ENCODE measurements around the gene DGKB. TPM values are rescaled to one million over a fixed set of nuclear protein-coding genes. Genes with fewer than 3 reads are reported as not detected.

DGKB gene
- total RNA-seq, 1 experiment from 2014 or later = not detected

GRCh38 chr7:14395860-14396259 lies 506.7 kb downstream of the DGKB start:
- ChIA-PET POLR2A (interaction anchor here (1.2 kb wide), 1 partner anchor 9 kb away, joined by 3 read pairs; no protein-coding TSS in a partner anchor), CTCF (interaction anchor here (0.6 kb wide), 1 partner anchor 747 kb away, joined by 4 read pairs; no protein-coding TSS in a partner anchor)
- Mint-ChIP-seq H3K4me3 (ENCODE audit: unreplicated experiment) (no peak overlapping the region), H3K27me3 (ENCODE audit: insufficient read depth, unreplicated experiment) (no peaks in the 10 kb centered on the region), H3K36me3 (ENCODE audit: insufficient read depth, unreplicated experiment) (no peaks in the 10 kb centered on the region), H3K4me1 (ENCODE audit: insufficient read depth, unreplicated experiment) (no peaks in the 10 kb centered on the region), H3K27ac (ENCODE audit: low read depth, unreplicated experiment) (no peak overlapping the region), H3K9me3 (ENCODE audit: unreplicated experiment) (no peaks in the 10 kb centered on the region)
- no TSS peak for BruUV-seq (replicated peaks)
- intact Hi-C loops (cut with micrococcal nuclease) = no loop called here
- no peak for DNase-seq (ENCODE audit: unreplicated experiment)
- TF ChIP-seq CTCF (IDR thresholded peaks at IDR 0.05; ENCODE audit: unreplicated experiment) = no peak

GRCh38 chr7:14394786-14395185 lies 507.8 kb downstream of the DGKB start:
- no peaks in the 10 kb centered on the region for H3K27me3 Mint-ChIP-seq (ENCODE audit: insufficient read depth, unreplicated experiment)
- BruUV-seq (replicated peaks) = no TSS peak
- ChIA-PET POLR2A (interaction anchor here (0.9 kb wide), 1 partner anchor 18 kb away, joined by 4 read pairs; no protein-coding TSS in a partner anchor), CTCF (no interaction called here)
- no peaks in the 10 kb centered on the region for H3K9me3 Mint-ChIP-seq (ENCODE audit: unreplicated experiment)
- H3K27ac Mint-ChIP-seq (ENCODE audit: low read depth, unreplicated experiment) = no peak overlapping the region
- intact Hi-C loops (cut with micrococcal nuclease) = no loop called here
- no peak for DNase-seq (ENCODE audit: unreplicated experiment)
- no peak for TF ChIP-seq CTCF (IDR thresholded peaks at IDR 0.05; ENCODE audit: unreplicated experiment)
- H3K4me1 Mint-ChIP-seq (ENCODE audit: insufficient read depth, unreplicated experiment) = no peaks in the 10 kb centered on the region
- H3K4me3 Mint-ChIP-seq (ENCODE audit: unreplicated experiment) = no peak overlapping the region
- no peaks in the 10 kb centered on the region for H3K36me3 Mint-ChIP-seq (ENCODE audit: insufficient read depth, unreplicated experiment)

- Mint-ChIP-seq H3K4me1 (ENCODE audit: insufficient read depth, unreplicated experiment) (peaks cover 7% of the 10 kb centered on the region), H3K27ac (ENCODE audit: low read depth, unreplicated experiment) (no peak overlapping the region), H3K36me3 (ENCODE audit: insufficient read depth, unreplicated experiment) (no peaks in the 10 kb centered on the region), H3K27me3 (ENCODE audit: insufficient read depth, unreplicated experiment) (no peaks in the 10 kb centered on the region), H3K9me3 (ENCODE audit: unreplicated experiment) (no peaks in the 10 kb centered on the region), H3K4me3 (ENCODE audit: unreplicated experiment) (no peak overlapping the region)
- CTCF ChIA-PET = no interaction called here
- POLR2A ChIA-PET = no interaction called here
- intact Hi-C loops (cut with micrococcal nuclease) = no loop called here
- BruUV-seq (replicated peaks) = no TSS peak
- no peak for TF ChIP-seq CTCF (IDR thresholded peaks at IDR 0.05; ENCODE audit: unreplicated experiment)
- no peak for DNase-seq (ENCODE audit: unreplicated experiment)
Measured at GRCh38 chr7:14389595-14389994, 513.0 kb downstream of the DGKB start.

GRCh38 chr7:14389181-14389591 lies 513.4 kb downstream of the DGKB start:
- intact Hi-C loops (cut with micrococcal nuclease) = no loop called here
- TF ChIP-seq CTCF (IDR thresholded peaks at IDR 0.05; ENCODE audit: unreplicated experiment) = no peak
- BruUV-seq (replicated peaks) = no TSS peak

More at GRCh38 chr7:14389181-14389591, 513.4 kb downstream of the DGKB start:
- H3K9me3 Mint-ChIP-seq (ENCODE audit: unreplicated experiment) = no peaks in the 10 kb centered on the region
- no peak overlapping the region for H3K4me3 Mint-ChIP-seq (ENCODE audit: unreplicated experiment)
- ChIA-PET POLR2A (no interaction called here), CTCF (interaction anchor here (1.0 kb wide), 1 partner anchor 864 kb away, joined by 4 read pairs; no protein-coding TSS in a partner anchor)
- H3K36me3 Mint-ChIP-seq (ENCODE audit: insufficient read depth, unreplicated experiment) = no peaks in the 10 kb centered on the region
- H3K27me3 Mint-ChIP-seq (ENCODE audit: insufficient read depth, unreplicated experiment) = no peaks in the 10 kb centered on the region
- H3K4me1 Mint-ChIP-seq (ENCODE audit: insufficient read depth, unreplicated experiment) = peaks cover 7% of the 10 kb centered on the region
- H3K27ac Mint-ChIP-seq (ENCODE audit: low read depth, unreplicated experiment) = no peak overlapping the region
- no peak for DNase-seq (ENCODE audit: unreplicated experiment)

All from MCF 10A (cell line).